Type B pancreatic cell (in vitro differentiated cells): ENCODE results near the gene WDSUB1. TPM values are rescaled to one million over a fixed set of nuclear protein-coding genes. Genes with fewer than 3 reads are reported as not detected.

ENCODE experiments used
- DNase-seq: peaks from one replicate; pipeline ENCODE4 v3.0.0; 2021; ENCODE audit warnings: mixed read lengths; ENCODE audit not compliant: unreplicated experiment; ENCODE audit errors: extremely low spot score
- H3K27ac Mint-ChIP-seq: 2 replicates; pipeline ENCODE4 v1.8.0; 2021; ENCODE audit warnings: mild to moderate bottlenecking, mixed read lengths
- H3K27me3 Mint-ChIP-seq: 2 replicates; pipeline ENCODE4 v1.8.0; 2021; ENCODE audit warnings: mixed read lengths
- H3K36me3 Mint-ChIP-seq: 2 replicates; pipeline ENCODE4 v1.8.0; 2021; ENCODE audit warnings: mixed read lengths
- H3K4me1 Mint-ChIP-seq: one replicate; pipeline ENCODE4 v1.8.0; 2021; ENCODE audit warnings: mixed read lengths; ENCODE audit not compliant: unreplicated experiment
- H3K4me3 Mint-ChIP-seq: 2 replicates; pipeline ENCODE4 v1.8.0; 2021; ENCODE audit warnings: mild to moderate bottlenecking, mixed read lengths
- H3K9me3 Mint-ChIP-seq: 2 replicates; pipeline ENCODE4 v1.8.0; 2021; ENCODE audit warnings: mixed read lengths
- CTCF ChIP-seq: fragments of 200-600 bp; sonication (generic); conservative IDR thresholded peaks from 2 replicates; pipeline ENCODE4 v1.5.0; 2021; ENCODE audit warnings: antibody characterized with exemption, mild to moderate bottlenecking
- long read RNA-seq: library from polyadenylated mRNA; unstranded; transcript quantifications from one replicate; pipeline ENCODE4 v2.0.0, GENCODE V29; 2020
- total RNA-seq: library from RNA; stranded (reverse); gene quantifications from 2 replicates; pipeline ENCODE4 v1.2.1, GENCODE V29; 2021; ENCODE audit warnings: low replicate concordance

Gene WDSUB1
- 9.5 and 11.6 TPM in 2 replicates for total RNA-seq
- long read RNA-seq, transcript WDSUB1-205 (11 exons, 1,920 nt) = minor isoform, 8 of 64 reads
- long read RNA-seq, transcript WDSUB1-202 (11 exons, 1,912 nt) = major isoform, 19 of 64 reads
- long read RNA-seq, transcript WDSUB1-203 (11 exons, 1,812 nt) = minor isoform, 5 of 64 reads
- long read RNA-seq, partial matches to known transcripts = 7 of 64 reads
- long read RNA-seq, other reads (novel, unspliced or antisense) = 24 of 64 reads

DNA sequence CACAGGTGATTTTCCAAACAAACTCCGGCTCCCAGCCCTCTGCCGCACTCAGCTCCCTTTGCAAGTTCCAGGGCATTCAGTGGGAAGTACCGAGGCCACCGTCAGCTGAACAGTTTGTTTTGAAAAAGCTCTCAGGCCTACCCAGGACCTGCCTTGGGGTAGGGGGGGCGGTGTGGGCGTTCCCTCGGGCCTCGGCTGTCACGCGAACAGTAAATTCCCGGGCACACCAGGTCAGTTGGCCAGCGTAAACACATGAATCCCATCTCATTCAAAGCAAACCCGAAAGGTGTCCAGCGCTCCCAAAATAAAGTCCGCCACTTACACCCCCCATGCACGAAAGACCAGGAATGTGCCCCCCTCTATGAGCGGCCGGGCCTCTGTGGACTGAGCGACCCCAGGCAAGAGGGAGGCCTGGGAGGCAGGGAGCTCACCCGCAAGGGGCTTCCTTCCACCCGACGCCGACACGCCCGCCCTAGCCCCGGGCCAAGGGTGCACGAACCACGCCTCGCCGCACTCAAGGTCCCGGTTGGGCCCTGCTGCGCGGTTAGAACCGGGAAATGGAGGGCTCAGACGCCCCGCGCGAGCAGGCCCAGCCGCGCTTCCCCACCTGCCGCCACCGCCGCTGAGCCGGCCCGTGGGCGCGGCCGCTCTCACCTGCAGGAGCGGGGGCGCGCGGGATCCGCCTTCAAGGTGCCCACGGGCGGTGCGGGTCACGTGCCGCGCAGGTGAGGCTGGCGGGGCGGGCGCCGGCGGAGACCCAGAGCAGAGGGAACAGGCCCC lies at the start of gene WDSUB1:
WDSUB1 (minus strand) TSS at position 775 of the 780 bp plus-strand sequence. CDS start 3,634 bp downstream, outside the sequence.
- DNase-seq = peak; percentile 76
- Mint-ChIP-seq H3K27ac (peak within 1 kb of the TSS; percentile 90), H3K4me3 (peak within 1 kb of the TSS; percentile 93), H3K9me3 (no peaks in the 10 kb centered on the region), H3K36me3 (no peaks in the 10 kb centered on the region), H3K27me3 (no peaks in the 10 kb centered on the region), H3K4me1 (peaks cover 26% of the 10 kb centered on the region)
- TF ChIP-seq CTCF = no peak

- Mint-ChIP-seq H3K4me1 (peaks cover 5% of the 10 kb centered on the region), H3K27me3 (no peaks in the 10 kb centered on the region), H3K9me3 (no peaks in the 10 kb centered on the region), H3K27ac (peak overlapping the region; percentile 43), H3K36me3 (peaks cover 21% of the 10 kb centered on the region), H3K4me3 (no peak overlapping the region)
- no peak for DNase-seq
- no peak for TF ChIP-seq CTCF
Measured at GRCh38 chr2:159326569-159327255, 40.2 kb upstream of the WDSUB1 start.

GRCh38 chr2:159322419-159322818 lies 35.9 kb upstream of the WDSUB1 start:
- Mint-ChIP-seq H3K4me3 (no peak overlapping the region), H3K27me3 (no peaks in the 10 kb centered on the region), H3K9me3 (no peaks in the 10 kb centered on the region), H3K27ac (no peak overlapping the region), H3K4me1 (peaks cover 5% of the 10 kb centered on the region), H3K36me3 (peaks cover 31% of the 10 kb centered on the region)
- DNase-seq = no peak
- TF ChIP-seq CTCF = no peak

DNA sequence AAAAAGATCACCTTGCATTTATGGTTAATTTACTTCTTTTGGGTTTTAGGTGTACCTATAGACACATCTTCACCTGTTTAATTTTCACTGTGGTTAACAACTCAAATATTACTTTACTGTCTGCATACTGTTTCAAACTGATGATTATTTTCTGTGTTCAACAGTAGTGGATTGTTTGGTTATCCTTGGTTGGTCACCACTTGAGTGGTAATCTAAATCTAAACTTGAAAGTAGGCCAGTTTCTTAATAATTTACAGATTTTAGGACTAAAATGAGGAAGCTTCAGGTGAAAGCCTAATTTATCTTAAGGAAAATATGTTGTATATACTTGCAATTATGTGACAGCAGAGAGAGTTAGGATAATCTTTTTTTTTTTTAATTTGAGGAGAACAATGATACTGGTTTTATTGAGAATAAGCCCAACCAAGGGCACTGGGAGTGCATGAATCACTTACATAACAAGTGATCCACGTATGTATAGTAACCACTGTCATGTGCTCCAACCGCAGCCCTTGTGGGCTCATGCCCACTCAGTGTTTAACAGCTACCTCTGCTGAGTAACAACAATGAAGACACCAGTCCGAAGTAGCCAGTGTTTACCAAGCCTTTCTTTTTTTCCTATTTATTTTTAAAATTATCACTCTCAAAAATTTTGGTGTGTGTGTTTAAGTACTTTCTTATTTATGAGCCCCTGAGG lies 31.0 kb upstream of the WDSUB1 start:
- Mint-ChIP-seq H3K4me1 (peaks cover 5% of the 10 kb centered on the region), H3K27ac (no peak overlapping the region), H3K4me3 (no peak overlapping the region), H3K36me3 (peaks cover 60% of the 10 kb centered on the region), H3K9me3 (no peaks in the 10 kb centered on the region), H3K27me3 (no peaks in the 10 kb centered on the region)
- DNase-seq = no peak
- TF ChIP-seq CTCF = no peak

- no peak for TF ChIP-seq CTCF
- Mint-ChIP-seq H3K36me3 (peaks cover 2% of the 10 kb centered on the region), H3K9me3 (peaks cover 7% of the 10 kb centered on the region), H3K27ac (no peak overlapping the region), H3K4me3 (no peak overlapping the region), H3K4me1 (no peaks in the 10 kb centered on the region), H3K27me3 (no peaks in the 10 kb centered on the region)
- no peak for DNase-seq
Measured at GRCh38 chr2:159307942-159308341, 21.4 kb upstream of the WDSUB1 start.
